ENCODE data around the gene SEMA5A. TPM values are rescaled to one million over a fixed set of nuclear protein-coding genes. Genes with fewer than 3 reads are reported as not detected.

Gene SEMA5A
- total RNA-seq, 1 donor from 2014 or later: 0.44 TPM

- intact Hi-C loops (cut with micrococcal nuclease): no loop called here
Measured at GRCh38 chr5:9035346-9035745, 510.5 kb downstream of the SEMA5A start.

- intact Hi-C loops (cut with micrococcal nuclease): no loop called here
Measured at GRCh38 chr5:9034649-9035048, 511.2 kb downstream of the SEMA5A start.

GRCh38 chr5:9033524-9033923 lies 512.4 kb downstream of the SEMA5A start:
- intact Hi-C loops (cut with micrococcal nuclease): no loop called here

GRCh38 chr5:9025942-9026341 lies 519.9 kb downstream of the SEMA5A start:
- intact Hi-C loops (cut with micrococcal nuclease): no loop called here

GRCh38 chr5:9020996-9021395 lies 524.9 kb downstream of the SEMA5A start:
- intact Hi-C loops (cut with micrococcal nuclease): no loop called here

- intact Hi-C loops (cut with micrococcal nuclease): no loop called here
Measured at GRCh38 chr5:9015937-9016270, 530.0 kb downstream of the SEMA5A start.

- intact Hi-C loops (cut with micrococcal nuclease): no loop called here
Measured at GRCh38 chr5:9015260-9015936, 530.5 kb downstream of the SEMA5A start.

- intact Hi-C loops (cut with micrococcal nuclease): no loop called here
Measured at GRCh38 chr5:9013147-9013546, 532.7 kb downstream of the SEMA5A start.

GRCh38 chr5:9009931-9010651 lies 535.8 kb downstream of the SEMA5A start:
- intact Hi-C loops (cut with micrococcal nuclease): no loop called here

- intact Hi-C loops (cut with micrococcal nuclease): no loop called here
Measured at GRCh38 chr5:8997542-8998070, 548.3 kb downstream of the SEMA5A start.

GRCh38 chr5:8993031-8993430 lies 552.8 kb downstream of the SEMA5A start:
- intact Hi-C loops (cut with micrococcal nuclease): no loop called here

Other genes starting within 250 kb of the SEMA5A start
- gene TAS2R1, start 84.3 kb upstream of the SEMA5A start, total RNA-seq: not detected in 2 replicates

Data from T-helper 1 cell treated with Interleukin-12 subunit alpha and Interleukin-12 subunit beta and Interleukin-4 antibody, amounts not matched to agents 30 ng/mL and 1 ng/mL, for 36 hours (primary cell).